GM12892 (cell line): Measurements from ENCODE around the gene COPG1.

Experiments
- DNase-seq: peaks from one replicate; pipeline ENCODE4 v3.0.0; 2011; ENCODE audit not compliant: insufficient read length
- FAIRE-seq: peaks from 2 replicates; lab custom pipeline; 2011; peaks lifted over from hg19 to GRCh38; lab: Jason Lieb, UNC
- POLR2A ChIP-seq: IDR thresholded peaks from 2 replicates; pipeline ENCODE4 v1.6.1; 2011; ENCODE audit warnings: low read depth, low read length, control low read depth
- POLR2AphosphoS5 ChIP-seq: IDR thresholded peaks from 2 replicates; pipeline ENCODE4 v1.6.1; 2011; ENCODE audit warnings: low read depth, low read length, control low read depth
- TAF1 ChIP-seq: IDR thresholded peaks from 2 replicates; pipeline ENCODE4 v1.6.1; 2011; ENCODE audit warnings: low read depth, mild to moderate bottlenecking, control low read depth, low read length, borderline replicate concordance

COPG1 gene

GRCh38 chr3:129318921-129319320, 69.5 kb downstream of the COPG1 start:
- FAIRE-seq, result no peak
- DNase-seq, result no peak
- TF ChIP-seq TAF1 (no peak), POLR2A (no peak), POLR2AphosphoS5 (no peak)

- TF ChIP-seq POLR2A (no peak), TAF1 (no peak), POLR2AphosphoS5 (no peak)
- FAIRE-seq (no peak), DNase-seq (no peak)
These were observed 70.9 kb downstream of the COPG1 start for GRCh38 chr3:129320261-129320660.

GRCh38 chr3:129320825-129321487, 71.5 kb downstream of the COPG1 start:
- FAIRE-seq (peak; percentile 5), DNase-seq (no peak)
- TF ChIP-seq POLR2A (no peak), TAF1 (no peak), POLR2AphosphoS5 (no peak)

GRCh38 chr3:129321887-129322286, 72.5 kb downstream of the COPG1 start:
- TF ChIP-seq TAF1 (no peak), POLR2A (no peak), POLR2AphosphoS5 (no peak)
- FAIRE-seq (no peak), DNase-seq (no peak)

GRCh38 chr3:129323651-129324294, 74.4 kb downstream of the COPG1 start:
- DNase-seq, result peak; percentile 81
- no peak for TF ChIP-seq POLR2A
- peak; percentile 48 for FAIRE-seq

- FAIRE-seq (no peak), DNase-seq (no peak)
- no peak for TF ChIP-seq POLR2AphosphoS5
These were observed 75.4 kb downstream of the COPG1 start for GRCh38 chr3:129324855-129325254.

- TF ChIP-seq POLR2AphosphoS5, result no peak
- no peak for DNase-seq
- no peak for FAIRE-seq
These were observed 76.0 kb downstream of the COPG1 start for GRCh38 chr3:129325383-129325782.

GRCh38 chr3:129326138-129326537, 76.7 kb downstream of the COPG1 start:
- TF ChIP-seq POLR2A (no peak), TAF1 (no peak), POLR2AphosphoS5 (no peak)
- DNase-seq (no peak), FAIRE-seq (no peak)

GRCh38 chr3:129326595-129326994, 77.2 kb downstream of the COPG1 start:
- no peak for TF ChIP-seq POLR2A
- TF ChIP-seq POLR2AphosphoS5, result no peak
- TF ChIP-seq TAF1, result no peak
- DNase-seq (no peak), FAIRE-seq (peak; percentile 14)
